GM19351 (cell line): ENCODE data around the gene TMC1.
"Not testable (repeated sequence)": the region's sequence is repeated elsewhere in the genome, so short reads cannot be mapped to it uniquely, and the experiment has no call there.

Source experiments
- ATAC-seq: cut with Tn5 transposase; IDR thresholded peaks from one replicate; pipeline ENCODE4 v1.9.1; 2021; ENCODE audit warnings: mild to moderate bottlenecking, moderate library complexity; ENCODE audit not compliant: unreplicated experiment

TMC1 gene

GRCh38 chr9:72521416-72521815, at the start of gene TMC1:
Gene TMC1, plus strand, starts transcription at chr9:72521608. Its CDS starts 127,041 bp downstream, at chr9:72648649.
- not testable (repeated sequence) for ATAC-seq

GRCh38 chr9:72473474-72474261, 47.7 kb upstream of the TMC1 start:
- ATAC-seq: peak; percentile 95

GRCh38 chr9:72474676-72475075, 46.7 kb upstream of the TMC1 start:
- no peak for ATAC-seq

GRCh38 chr9:72476100-72476499, 45.3 kb upstream of the TMC1 start:
- ATAC-seq: no peak

- ATAC-seq: no peak
Observed at GRCh38 chr9:72476617-72477437, 44.6 kb upstream of the TMC1 start.

- no peak for ATAC-seq
Observed at GRCh38 chr9:72477930-72478518, 43.4 kb upstream of the TMC1 start.

- ATAC-seq: no peak
Observed at GRCh38 chr9:72478966-72479365, 42.4 kb upstream of the TMC1 start.

- ATAC-seq: not testable (repeated sequence)
Observed at GRCh38 chr9:72480261-72480660, 41.1 kb upstream of the TMC1 start.

- no peak for ATAC-seq
Observed at GRCh38 chr9:72480921-72481320, 40.5 kb upstream of the TMC1 start.

- ATAC-seq: no peak
Observed at GRCh38 chr9:72485821-72486593, 35.4 kb upstream of the TMC1 start.

- no peak for ATAC-seq
Observed at GRCh38 chr9:72486594-72486955, 34.8 kb upstream of the TMC1 start.

GRCh38 chr9:72487665-72488064, 33.7 kb upstream of the TMC1 start:
- not testable (repeated sequence) for ATAC-seq

- ATAC-seq: no peak
Observed at GRCh38 chr9:72489986-72490385, 31.4 kb upstream of the TMC1 start.

GRCh38 chr9:72491242-72491641, 30.2 kb upstream of the TMC1 start:
- no peak for ATAC-seq

- ATAC-seq: no peak
Observed at GRCh38 chr9:72494051-72494450, 27.4 kb upstream of the TMC1 start.

- ATAC-seq: no peak
Observed at GRCh38 chr9:72497447-72498046, 23.9 kb upstream of the TMC1 start.

GRCh38 chr9:72506615-72507014, 14.8 kb upstream of the TMC1 start:
- ATAC-seq: no peak

GRCh38 chr9:72509053-72509452, 12.4 kb upstream of the TMC1 start:
- ATAC-seq: no peak

- peak; percentile 93 for ATAC-seq
Observed at GRCh38 chr9:72509635-72510034, 11.8 kb upstream of the TMC1 start.

- ATAC-seq: not testable (repeated sequence)
Observed at GRCh38 chr9:72521011-72521410, 397 bp upstream of the TMC1 start.
